NCI-H187 treated with DMSO at 0.1 percent for 48 hours (cell line): ENCODE data around the gene COL4A3.
"Not testable (repeated sequence)": the region's sequence is repeated elsewhere in the genome, so short reads cannot be mapped to it uniquely, and the experiment has no call there.

Experiments used
- DNase-seq: peaks from one replicate; lab custom pipeline; 2025; lab: John Stamatoyannopoulos, UW

COL4A3 gene

DNA sequence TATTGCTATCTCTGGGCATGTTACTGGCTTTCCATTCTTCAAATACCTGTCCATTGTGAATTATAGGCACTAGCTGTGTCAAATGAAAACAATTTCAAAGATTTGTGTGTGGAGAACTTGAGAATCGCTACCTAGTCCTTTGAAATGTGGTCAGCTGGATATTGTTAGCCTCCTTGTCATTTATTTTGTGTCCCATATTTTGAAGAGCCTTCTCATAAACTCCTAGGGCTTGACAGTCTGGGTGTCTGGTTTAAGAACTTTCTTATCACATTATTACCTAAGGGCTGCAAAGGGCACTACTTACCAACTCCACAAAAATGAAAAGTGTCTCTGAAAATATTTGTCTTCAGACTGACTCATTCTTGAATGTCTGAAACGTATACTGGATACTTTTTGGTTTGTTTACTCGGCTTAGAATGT, 50.2 kb downstream of the COL4A3 start:
- DNase-seq, result no peak

- DNase-seq, result no peak
Measured at GRCh38 chr2:227219312-227220105, 55.1 kb downstream of the COL4A3 start.

- no peak for DNase-seq
Measured at GRCh38 chr2:227221120-227221519, 56.7 kb downstream of the COL4A3 start.

- DNase-seq, result no peak
Measured at GRCh38 chr2:227222292-227222691, 57.9 kb downstream of the COL4A3 start.

- not testable (repeated sequence) for DNase-seq
Measured at GRCh38 chr2:227225641-227226040, 61.2 kb downstream of the COL4A3 start.

DNA sequence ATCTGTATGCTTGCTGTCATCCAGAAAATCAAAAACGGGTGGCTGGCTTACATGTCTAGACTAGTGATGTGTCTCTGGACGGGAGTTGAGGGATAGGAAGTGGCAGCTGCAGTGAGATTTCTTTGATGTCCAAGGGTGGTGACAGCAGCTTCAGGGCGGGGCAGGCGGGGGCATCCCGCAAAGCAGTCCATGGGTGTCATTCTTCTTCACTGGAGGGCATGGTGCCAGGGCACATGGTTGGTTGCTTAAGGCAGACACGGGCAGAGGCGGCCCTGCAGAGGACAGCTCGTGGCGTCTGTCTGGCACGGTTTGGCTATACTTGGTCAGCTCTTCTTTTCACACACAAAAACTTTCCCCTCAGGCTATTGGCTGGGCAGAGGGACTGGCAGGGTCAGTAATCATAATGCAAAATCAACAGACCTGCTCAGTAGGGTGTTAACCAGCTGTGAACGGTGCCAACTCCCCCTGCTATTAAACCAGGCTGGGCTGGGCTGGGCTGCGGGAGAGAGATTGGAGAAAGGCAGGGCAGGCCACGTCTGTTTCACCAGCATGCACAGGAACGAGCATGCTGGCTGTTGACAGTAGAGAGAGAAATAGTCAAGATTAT, 63.7 kb downstream of the COL4A3 start:
- no peak for DNase-seq

DNA sequence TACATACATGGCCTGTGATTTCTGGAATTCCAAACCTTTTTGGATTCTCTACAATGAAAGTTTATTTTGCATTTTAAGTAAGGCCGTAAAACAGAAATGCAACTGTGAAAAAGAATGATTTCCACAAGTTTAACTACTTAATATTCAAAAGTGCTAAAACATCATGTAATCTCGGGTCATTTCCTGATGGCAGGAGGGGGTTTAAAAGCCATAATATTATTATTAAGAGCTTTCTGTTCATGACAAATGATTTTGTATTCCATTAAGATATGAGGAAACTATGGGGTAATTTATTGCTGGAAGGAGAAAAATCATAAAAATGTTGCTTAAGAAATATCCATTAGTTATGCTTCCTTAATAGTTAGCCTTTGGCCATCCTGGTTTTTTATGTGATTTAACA, 65.7 kb downstream of the COL4A3 start:
- DNase-seq, result no peak

GRCh38 chr2:227234429-227234828, 70.0 kb downstream of the COL4A3 start:
- DNase-seq, result no peak

GRCh38 chr2:227237786-227238185, 73.4 kb downstream of the COL4A3 start:
- no peak for DNase-seq

DNA sequence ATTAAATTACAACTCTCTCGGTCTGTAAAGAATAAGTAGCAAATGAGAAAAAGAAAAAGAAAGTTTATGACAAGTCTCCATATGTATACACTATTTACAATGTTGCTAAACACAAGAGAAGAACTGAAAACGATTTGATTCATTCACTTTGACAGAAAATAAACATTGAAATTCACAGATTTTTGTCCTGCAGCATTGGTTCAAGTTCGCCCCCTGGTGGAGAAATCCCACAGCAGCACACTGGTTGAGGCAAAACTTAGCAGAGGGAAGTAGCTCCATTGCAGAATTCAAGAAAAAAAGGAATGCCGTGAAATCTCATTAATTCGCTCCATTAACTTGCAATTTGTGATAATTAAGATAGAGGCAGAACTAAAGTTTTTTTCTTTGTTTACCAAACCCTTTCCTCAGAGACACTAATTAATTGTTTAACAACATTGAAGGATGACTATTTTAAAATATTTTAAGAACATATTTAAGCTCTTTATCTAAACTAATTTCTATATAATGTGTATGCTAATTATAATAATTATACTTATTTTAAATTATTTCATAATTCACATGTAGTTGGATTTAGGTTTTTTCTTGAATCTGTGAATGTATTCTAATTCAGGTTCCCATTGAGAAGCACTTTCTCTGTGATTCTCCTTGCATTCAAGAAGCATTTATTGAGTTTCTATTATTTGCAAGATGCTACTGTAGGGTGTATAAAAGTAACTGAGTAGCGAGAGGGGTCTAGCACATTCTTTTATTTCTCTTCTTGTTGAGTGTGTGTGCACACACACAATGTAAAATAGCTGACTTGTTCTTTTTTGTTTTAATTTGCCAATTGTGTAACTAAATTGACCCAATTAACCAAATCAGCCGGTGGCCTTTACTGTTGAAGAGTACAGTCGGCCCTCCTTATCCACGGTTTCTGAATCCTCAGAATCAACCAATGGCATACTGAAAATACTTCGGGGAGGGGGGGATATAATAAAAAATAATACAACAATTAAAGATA, 74.1 kb downstream of the COL4A3 start:
- DNase-seq, result no peak

DNA sequence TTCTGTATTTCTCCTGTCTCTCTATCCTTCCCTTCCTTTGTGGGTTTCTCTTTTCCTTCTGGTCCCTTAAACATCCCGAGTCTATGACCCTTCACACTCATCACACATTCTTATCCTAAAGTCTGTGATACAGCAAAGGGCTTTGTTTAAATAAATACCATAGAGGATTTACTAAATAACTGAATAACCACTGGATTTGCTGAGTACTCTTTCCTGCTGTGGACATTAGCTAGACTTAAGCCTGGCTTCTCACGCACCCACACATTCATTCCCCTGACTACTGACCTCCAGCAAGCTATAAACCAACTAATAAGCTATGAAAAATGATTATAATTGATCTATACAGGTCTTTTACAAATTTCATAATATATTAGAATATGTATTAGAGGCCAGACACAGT, 76.6 kb downstream of the COL4A3 start:
- no peak for DNase-seq

- no peak for DNase-seq
Measured at GRCh38 chr2:227248876-227249275, 84.5 kb downstream of the COL4A3 start.

- DNase-seq, result no peak
Measured at GRCh38 chr2:227252831-227253230, 88.4 kb downstream of the COL4A3 start.

DNA sequence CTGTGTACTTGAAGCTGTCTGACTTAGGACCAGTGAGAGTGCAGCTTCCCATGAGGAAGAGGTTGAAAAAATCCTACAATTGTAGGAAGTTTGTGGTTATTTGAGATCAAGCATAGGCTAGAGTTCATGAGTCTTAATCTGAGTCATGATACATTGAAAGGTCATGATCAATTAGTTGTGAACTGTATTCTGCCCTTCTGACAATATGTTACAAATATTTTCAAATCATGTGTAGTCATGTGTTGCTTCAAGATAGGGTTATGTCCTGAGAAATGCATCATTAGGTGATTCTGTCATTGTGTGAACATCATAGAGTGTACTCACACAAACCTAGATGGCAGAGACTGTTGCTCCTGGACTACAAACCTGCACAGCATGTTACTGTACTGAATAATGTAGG, 92.2 kb downstream of the COL4A3 start:
- no peak for DNase-seq

DNA sequence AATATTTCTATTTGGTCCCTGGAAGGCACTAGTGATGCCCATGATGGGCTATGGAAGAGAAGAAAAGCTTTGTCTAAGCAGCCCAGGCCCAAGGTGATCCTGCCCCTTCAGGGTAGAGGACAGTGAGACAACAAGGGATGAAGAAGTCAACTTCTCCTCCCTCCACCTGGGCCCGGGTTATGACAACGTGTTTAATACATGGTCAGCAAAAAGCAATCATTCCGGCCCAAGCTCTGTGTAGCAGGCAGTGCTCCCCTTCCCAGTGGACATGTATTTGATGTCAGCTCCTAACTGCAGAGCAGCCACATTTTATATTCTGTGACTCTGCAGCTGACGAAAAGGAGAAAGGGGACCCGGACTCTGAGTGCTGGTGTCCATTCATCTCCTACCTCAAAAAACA, 93.4 kb downstream of the COL4A3 start:
- DNase-seq, result no peak

DNA sequence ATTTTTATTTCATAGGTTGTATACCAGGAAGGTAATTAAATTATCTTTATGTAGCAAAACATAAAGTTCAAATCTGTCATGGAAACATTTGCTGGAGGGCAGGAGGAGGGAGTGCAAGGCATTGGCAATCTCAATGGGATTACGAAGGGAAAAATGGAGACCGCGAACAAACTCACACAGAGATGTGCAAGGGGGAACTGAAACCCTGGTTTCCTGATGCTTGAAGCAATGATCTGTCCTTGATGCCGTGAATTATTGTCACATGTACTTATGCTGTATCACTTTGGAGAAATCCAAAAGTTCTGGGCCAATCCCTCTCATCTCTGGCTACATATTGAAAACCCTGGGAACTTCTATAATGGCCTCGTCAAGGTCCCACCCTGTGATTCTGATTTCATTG, 95.6 kb downstream of the COL4A3 start:
- no peak for DNase-seq

- no peak for DNase-seq
Measured at GRCh38 chr2:227267410-227268115, 103.1 kb downstream of the COL4A3 start.

DNA sequence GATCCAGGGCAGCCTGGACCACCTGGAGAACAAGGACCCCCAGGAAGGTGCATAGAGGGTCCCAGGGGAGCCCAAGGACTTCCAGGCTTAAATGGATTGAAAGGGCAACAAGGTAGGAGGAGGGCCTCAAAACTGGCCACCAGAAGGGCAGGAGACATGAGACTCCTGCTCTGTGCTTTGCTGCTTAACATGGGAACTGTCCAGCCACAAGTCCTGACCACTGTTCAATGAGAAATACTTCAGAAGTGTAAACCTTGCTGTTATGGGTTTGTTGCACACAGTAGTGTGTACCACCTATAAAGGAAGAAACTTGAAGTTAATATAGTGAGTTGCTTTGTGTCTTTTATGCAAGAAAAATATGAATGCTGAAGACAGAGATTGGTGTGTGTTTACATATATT, 116.5 kb downstream of the COL4A3 start:
- DNase-seq, result no peak

- no peak for DNase-seq
Measured at GRCh38 chr2:227285741-227286236, 121.4 kb downstream of the COL4A3 start.

DNA sequence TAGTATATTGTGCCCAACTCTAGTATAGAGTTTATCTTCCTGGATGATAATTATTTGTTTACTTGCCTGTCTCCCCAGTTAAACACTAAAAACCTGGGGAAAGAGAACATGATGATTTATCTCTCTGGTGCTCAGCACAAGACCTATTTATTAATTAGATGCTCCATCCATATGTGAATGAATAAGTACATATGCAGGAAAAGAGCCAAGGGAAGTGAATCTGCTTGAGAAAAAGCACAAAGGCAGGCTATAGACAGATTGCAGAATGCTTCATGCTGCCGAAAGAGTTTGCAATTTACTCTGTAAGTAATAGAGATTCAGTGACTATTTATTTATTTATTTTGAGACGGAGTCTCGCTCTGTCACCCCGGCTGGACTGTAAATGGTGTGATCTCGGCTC, 123.3 kb downstream of the COL4A3 start:
- no peak for DNase-seq

DNA sequence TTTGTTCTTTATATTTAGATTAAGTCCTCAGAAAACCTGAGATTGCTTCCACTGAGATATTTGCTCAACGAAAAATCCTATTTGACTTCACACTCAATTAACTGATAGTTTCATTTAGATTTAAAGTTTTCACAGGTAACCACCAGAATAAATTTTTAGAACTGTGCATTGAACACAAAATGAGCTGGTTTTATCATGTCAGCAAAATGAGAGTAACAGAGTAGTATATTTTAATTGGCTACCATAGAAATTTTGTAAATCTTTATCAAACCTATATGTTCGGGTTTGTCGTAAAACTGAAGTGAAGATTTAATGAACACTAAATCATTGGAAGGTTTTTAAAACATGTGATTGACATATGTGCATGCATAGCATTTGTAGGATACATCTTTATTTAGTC, 127.9 kb downstream of the COL4A3 start:
- DNase-seq, result no peak

DNA sequence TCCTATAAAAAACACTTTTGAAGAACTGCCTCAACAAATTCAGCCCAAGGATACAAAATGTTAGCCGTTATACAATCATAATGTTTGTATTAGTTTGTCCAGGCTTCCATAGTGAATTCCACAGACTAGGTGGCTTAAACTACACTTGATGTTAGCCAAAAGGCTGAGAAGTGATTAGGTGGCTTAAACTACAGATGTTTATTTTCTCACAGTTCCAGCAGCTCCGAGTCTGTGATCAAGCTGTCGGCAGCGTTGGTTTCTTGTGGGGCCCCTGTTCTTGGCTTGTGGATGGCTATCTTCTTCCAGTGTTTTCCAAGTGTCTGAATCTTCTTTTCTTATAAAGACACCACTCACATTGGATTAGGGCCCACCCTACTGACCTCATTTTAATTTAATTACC, 129.1 kb downstream of the COL4A3 start:
- DNase-seq, result no peak
